K562 (cell line): ENCODE measurements around the gene C9orf50. TPM values are rescaled to one million over a fixed set of nuclear protein-coding genes. Genes with fewer than 3 reads are reported as not detected.

Source experiments
- DLX4 ChIP-seq: fragments of 250-450 bp; sonication (Bioruptor Pico); IDR thresholded peaks from 2 replicates; pipeline ENCODE4 v1.6.1; 2021; ENCODE audit warnings: mild to moderate bottlenecking
- E2F8 ChIP-seq: fragments of 450-650 bp; IDR thresholded peaks from 2 replicates; pipeline ENCODE4 v1.7.1; 2018; ENCODE audit warnings: mild to moderate bottlenecking, low read depth; ENCODE audit not compliant: partially characterized antibody
- ELK1 ChIP-seq: sonication (generic); formaldehyde crosslinking; IDR thresholded peaks from 2 replicates; pipeline ENCODE4 v1.8.1; 2022; ENCODE audit warnings: missing genetic modification reagents
- HNRNPH1 ChIP-seq: fragments of 200-400 bp; formaldehyde crosslinking; optimal IDR thresholded peaks from 2 replicates; pipeline ENCODE3; 2017; ENCODE audit warnings: low read depth, mild to moderate bottlenecking, low read length, moderate library complexity
- NFIC ChIP-seq: fragments of 450-650 bp; IDR thresholded peaks from 2 replicates; pipeline ENCODE4 v1.6.1; 2017; ENCODE audit warnings: mild to moderate bottlenecking, inconsistent platforms
- NR2C1 ChIP-seq, 2 experiments: fragments of 450-650 bp; IDR thresholded peaks; 2 replicates each; pipeline ENCODE4 v1.6.1; 2017; ENCODE audit warnings: mild to moderate bottlenecking in 2 of 2, antibody characterized with exemption in 1 of 2, inconsistent platforms in 1 of 2, missing compliant biosample characterization in 1 of 2, missing genetic modification characterization in 1 of 2
- PTTG1 ChIP-seq: fragments of 450-650 bp; IDR thresholded peaks from 2 replicates; pipeline ENCODE4 v1.6.1; 2016; ENCODE audit warnings: low read depth, mild to moderate bottlenecking, missing genetic modification characterization, missing compliant biosample characterization
- SREBF2 ChIP-seq: sonication (generic); formaldehyde crosslinking; IDR thresholded peaks from 2 replicates; pipeline ENCODE4 v1.4.0; 2020; ENCODE audit warnings: mild to moderate bottlenecking, missing genetic modification reagents
- TCF7 ChIP-seq: sonication (generic); IDR thresholded peaks from 2 replicates; pipeline ENCODE4 v1.6.1; 2016; ENCODE audit warnings: antibody characterized with exemption, borderline replicate concordance
- TRIM25 ChIP-seq: fragments of 450-650 bp; IDR thresholded peaks from 2 replicates; pipeline ENCODE4 v1.7.0; 2016; ENCODE audit warnings: borderline replicate concordance
- ZBTB49 ChIP-seq: sonication (generic); formaldehyde crosslinking; IDR thresholded peaks from 2 replicates; pipeline ENCODE4 v1.8.0; 2022; ENCODE audit warnings: missing genetic modification reagents, mild to moderate bottlenecking, borderline replicate concordance
- ZNF347 ChIP-seq: fragments of 450-650 bp; formaldehyde crosslinking; IDR thresholded peaks from 2 replicates; pipeline ENCODE4 v1.4.0; 2020; ENCODE audit warnings: low read depth, mild to moderate bottlenecking, moderate library complexity
- ZNF511 ChIP-seq: sonication (generic); formaldehyde crosslinking; IDR thresholded peaks from 2 replicates; pipeline ENCODE4 v1.8.0; 2022; ENCODE audit warnings: mild to moderate bottlenecking, missing genetic modification reagents
- ZNF740 ChIP-seq, 3 experiments: fragments of 200-800 bp in 1 of 3; sonication (Bioruptor generic) in 1 of 3; sonication (generic) in 1 of 3; formaldehyde crosslinking in 1 of 3; IDR thresholded peaks; 2 replicates each; pipeline versions ENCODE4 v1.6.1 to v1.8.0; 2016 to 2022; ENCODE audit warnings: mild to moderate bottlenecking in 2 of 3, missing compliant biosample characterization in 2 of 3, missing genetic modification characterization in 2 of 3, missing genetic modification reagents in 1 of 3
- polyA plus RNA-seq, 8 experiments: library from polyadenylated mRNA; depleted of rRNA in 4 of 8; stranded (reverse) in 5 of 8; unstranded in 3 of 8; fragments of >200 nt; fragmentation: Nextera tagmentation in 2 of 8; fragmentation: Illumina TruSeq in 1 of 8; extraction: Ambion mirVana in 2 of 8; extraction: Trizol in 1 of 8; gene quantifications; 2 replicates each; pipeline versions ENCODE4 v1.2.1 to v1.2.3, GENCODE V29; 2011 to 2014; ENCODE audit warnings: inconsistent platforms in 1 of 8, missing spikeins in 1 of 8
- total RNA-seq, 7 experiments: library from RNA; depleted of rRNA in 6 of 7; stranded (reverse); fragments of >200 nt in 6 of 7; fragmentation: Illumina TruSeq in 2 of 7; extraction: Trizol in 2 of 7; gene quantifications; 2 replicates each; pipeline versions ENCODE4 v1.2.1 to v1.2.3, GENCODE V29; 2011 to 2021; ENCODE audit warnings: low replicate concordance in 1 of 7

C9orf50 gene
- total and polyA plus RNA-seq, 9 of the 15 experiments (the other 6 are each of a cell fraction or from before 2014, with no cell fraction given): not detected

- TF ChIP-seq SREBF2 (no peak), TCF7 (no peak), ZNF347 (CRISPR knock-in tag) (no peak), HNRNPH1 (no peak), ZNF740 (CRISPR knock-in tag; IDR thresholded peaks at IDR 0.05) (no peak), ZNF740 (tag; IDR thresholded peaks at IDR 0.05) (peak in 1 of 2 experiments; percentile 49; a peak in 1 of 4 replicates), TRIM25 (no peak), ELK1 (no peak), NFIC (peak; percentile 42), NR2C1 (IDR thresholded peaks at IDR 0.05) (no peak), NR2C1 (tag; IDR thresholded peaks at IDR 0.05) (peak; percentile 76), ZBTB49 (CRISPR knock-in tag) (no peak), DLX4 (CRISPR knock-in tag) (no peak), PTTG1 (tag) (no peak), E2F8 (peak; percentile 58), ZNF511 (CRISPR knock-in tag) (no peak)
Observed at GRCh38 chr9:129570450-129571297, 50.2 kb downstream of the C9orf50 start (continued).
